ENCODE data around the gene LGALS3BP. TPM values are rescaled to one million over a fixed set of nuclear protein-coding genes. Genes with fewer than 3 reads are reported as not detected.

The LGALS3BP gene
- total and polyA plus RNA-seq, 2 of the 8 experiments (the other 6 are each of a cell fraction or from before 2014, with no cell fraction given) = 56.1 to 61.6 TPM

GRCh38 chr17:78959803-78960202, 19.9 kb downstream of the LGALS3BP start:
- Histone ChIP-seq H4K8ac (ENCODE audit: extremely low read depth, insufficient read depth, low read length) (no peak overlapping the region), H3K9me3 (ENCODE audit: insufficient read depth in 2 of 2, low read depth in 1 of 2, low read length in 1 of 2) (no peaks in the 10 kb centered on the region), H3K27ac (ENCODE audit: low read depth, low read length) (no peak overlapping the region), H2AFZ (ENCODE audit: low read length) (no peak overlapping the region), H3K27me3 (replicated peaks in 1 of 4; ENCODE audit: control insufficient read depth in 3 of 4, extremely low read depth in 1 of 4, insufficient read depth in 3 of 4, low read length in 3 of 4) (no peaks in the 10 kb centered on the region), H3K36me3 (ENCODE audit: control insufficient read depth in 2 of 4, insufficient read depth in 4 of 4, low read length in 3 of 4) (no peaks in the 10 kb centered on the region), H3K18ac (ENCODE audit: extremely low read depth, low read length) (no peak overlapping the region), H4K91ac (replicated peaks; ENCODE audit: insufficient read length, low read length) (no peak overlapping the region), H3K23ac (ENCODE audit: insufficient read length) (no peak overlapping the region), H3K4me1 (replicated peaks in 1 of 4; ENCODE audit: control insufficient read depth in 3 of 4, insufficient read depth in 4 of 4, low read length in 3 of 4) (peaks cover 0 to 4% (median 0%) of the 10 kb centered on the region in 4 experiments; a peak in 1 of 7 replicates), H2BK120ac (replicated peaks; ENCODE audit: low read depth, low read length) (no peak overlapping the region), H3K79me2 (ENCODE audit: control insufficient read depth in 1 of 2, insufficient read depth in 2 of 2, low read length in 2 of 2) (no peaks in the 10 kb centered on the region), H4K20me1 (replicated peaks in 1 of 2; ENCODE audit: control insufficient read depth in 1 of 2, insufficient read depth in 2 of 2, low read length in 2 of 2) (no peaks in the 10 kb centered on the region), H2BK5ac (ENCODE audit: low read depth, low read length) (no peak overlapping the region), H3K23me2 (ENCODE audit: low read depth, low read length) (0 out of 2 replicates have a peak, but pooled peaks cover 1% of the 10 kb centered on the region), H4K5ac (ENCODE audit: insufficient read length, low read depth, low read length) (no peak overlapping the region), H3K4me3 (ENCODE audit: extremely low read depth in 1 of 4, insufficient read depth in 2 of 4, low read depth in 3 of 4, low read length in 4 of 4) (no peak overlapping the region), H2BK15ac (ENCODE audit: low read length) (no peak overlapping the region), H2BK12ac (ENCODE audit: low read depth, low read length) (no peak overlapping the region), H3K56ac (replicated peaks; ENCODE audit: insufficient read length, low read depth, low read length) (no peak overlapping the region), H2AK5ac (ENCODE audit: low read depth, low read length) (no peak overlapping the region), H3K14ac (ENCODE audit: insufficient read length) (no peak overlapping the region), H3K79me1 (ENCODE audit: low read depth, low read length) (no peaks in the 10 kb centered on the region), H3K9ac (replicated peaks in 1 of 4; ENCODE audit: extremely low read depth in 1 of 4, low read depth in 3 of 4, low read length in 3 of 4) (no peak overlapping the region), H3K4ac (replicated peaks; ENCODE audit: insufficient read length, low read depth, low read length) (no peak overlapping the region), H3K4me2 (ENCODE audit: insufficient read depth in 1 of 2, low read depth in 2 of 2, low read length in 2 of 2) (no peak overlapping the region), H2BK20ac (ENCODE audit: low read length) (no peak overlapping the region)
- no peak for FAIRE-seq
- WGBS, 2 experiments (ENCODE audit: extremely low coverage in 1 of 2, insufficient coverage in 1 of 2, insufficient read length in 1 of 2, insufficient replicate concordance in 2 of 2, low coverage in 1 of 2, low lambda C conversion rate in 2 of 2, missing lambda C conversion rate in 1 of 2) = 94% methylated on average over 12 of the region's 12 CpGs; no CpG with 5 or more reads in 1 of the 2 experiments
- CTCF ChIA-PET (ENCODE audit: partially characterized antibody) = interaction anchor here (1.1 to 2.2 kb wide), 3 partner anchors 8 to 62 kb away, joined by 3 to 14 read pairs (median 5); no protein-coding TSS in a partner anchor
- DNase-seq (ENCODE audit: low read depth in 1 of 2, low spot score in 2 of 2) = no peak
- POLR2A ChIA-PET (ENCODE audit: partially characterized antibody) = no interaction called here
- TF ChIP-seq JUN (IDR thresholded peaks at IDR 0.05; ENCODE audit: low read depth, low read length) (no peak), SIRT6 (IDR thresholded peaks at IDR 0.05; ENCODE audit: low read length) (no peak), EP300 (IDR thresholded peaks at IDR 0.05; ENCODE audit: borderline replicate concordance in 1 of 2, low read depth in 2 of 2, low read length in 2 of 2) (no peak), CBX8 (IDR thresholded peaks at IDR 0.05; ENCODE audit: borderline replicate concordance, low read depth, low read length) (no peak), GTF2F1 (IDR thresholded peaks at IDR 0.05; ENCODE audit: borderline replicate concordance, low read depth, low read length) (no peak), HDAC6 (IDR thresholded peaks at IDR 0.05; ENCODE audit: low read depth, low read length) (no peak), TAF7 (optimal IDR thresholded peaks at IDR 0.05; ENCODE audit: borderline replicate concordance, low read depth, low read length) (no peak), RNF2 (IDR thresholded peaks at IDR 0.05; ENCODE audit: borderline replicate concordance, low read depth, low read length, missing control alignments, poor library complexity, severe bottlenecking) (no peak), CTBP2 (IDR thresholded peaks at IDR 0.05; ENCODE audit: borderline replicate concordance, insufficient read depth, insufficient read length, low read length) (no peak), TAF1 (IDR thresholded peaks at IDR 0.05; ENCODE audit: low read depth, low read length) (no peak), YY1 (IDR thresholded peaks at IDR 0.05; ENCODE audit: low read depth, low read length) (no peak)

Data from H1 (cell line).